Right lobe of liver (tissue), 6 donors: Measurements from ENCODE around the gene TPRKB. TPM values are rescaled to one million over a fixed set of nuclear protein-coding genes. Genes with fewer than 3 reads are reported as not detected.
"Not testable (repeated sequence)": the region's sequence is repeated elsewhere in the genome, so short reads cannot be mapped to it uniquely, and the experiment has no call there.

ENCODE experiments used
- ATAC-seq, 4 donors: fragments of 200-7000 bp; cut with Tn5 transposase; one replicate each; pipeline ENCODE4 v1.9.1; 2020; ENCODE audit warnings: mild to moderate bottlenecking in 4 of 4, moderate library complexity in 4 of 4
- DNase-seq, 3 donors: peaks; one replicate each; pipeline ENCODE4 v3.0.0-alpha.2; 2020
- H3K27ac ChIP-seq, 3 donors: fragments of 200-600 bp; one replicate each; pipeline ENCODE4 v1.8.0; 2022
- H3K27me3 ChIP-seq, 2 donors: fragments of 200-600 bp; one replicate each; pipeline ENCODE4 v1.8.0; 2022
- H3K36me3 ChIP-seq, 4 donors: fragments of 200-600 bp; sonication (generic) in 1 of 4; one replicate each; pipeline versions ENCODE4 v1.5.1 to v1.8.0; 2017 to 2022; ENCODE audit warnings: control low read depth in 1 of 4
- H3K4me1 ChIP-seq, 4 donors: fragments of 200-600 bp; sonication (generic) in 1 of 4; one replicate each; pipeline versions ENCODE4 v1.5.1 to v1.8.0; 2017 to 2022; ENCODE audit warnings: control low read depth in 1 of 4
- H3K4me3 ChIP-seq, 3 donors: fragments of 200-600 bp; one replicate each; pipeline ENCODE4 v1.8.0; 2022
- H3K9me3 ChIP-seq, 4 donors: fragments of 200-600 bp; sonication (generic) in 1 of 4; one replicate each; pipeline versions ENCODE4 v1.5.1 to v1.8.0; 2017 to 2022; ENCODE audit warnings: control low read depth in 1 of 4
- POLR2A ChIP-seq: fragments of 450-650 bp; IDR thresholded peaks from one replicate; pipeline ENCODE4 v1.6.1; 2017; ENCODE audit warnings: antibody characterized with exemption, mild to moderate bottlenecking
- WGBS: methylation state at CpG from one replicate; pipeline ENCODE4 v1.1.6; 2018; ENCODE audit warnings: low coverage, low lambda C conversion rate; ENCODE audit not compliant: insufficient coverage; ENCODE audit errors: missing lambda C conversion rate; 5-methylcytosine and 5-hydroxymethylcytosine counted together
- intact Hi-C, 2 donors: fragments of 100-400 bp; cut with DNase I; formaldehyde crosslinking; loops; one replicate each; pipeline versions ENCODE4 v1.11.2 to v1.14.1; 2022
- total RNA-seq, 6 experiments: library from RNA; depleted of rRNA in 2 of 6; stranded (reverse); fragments of >200 nt in 2 of 6; fragmentation: NEBNext Ultra II Directional in 3 of 6; extraction: Animal tissue kit (Norgen Biotek cat#: 25700) in 3 of 6; gene quantifications; one replicate each; pipeline versions ENCODE4 v1.1.0 to v1.2.4, GENCODE V29; 2016 to 2023
- TF ChIP-seq, protein P1 (sequence below), 4 donors: fragments of 200-600 bp in 3 of 4; fragments of 450-650 bp in 1 of 4; IDR thresholded peaks; one replicate each; pipeline versions ENCODE4 v1.5.1 to v1.8.0; 2016 to 2022; ENCODE audit warnings: antibody characterized with exemption in 4 of 4, mild to moderate bottlenecking in 2 of 4
- donor health status: DM: no; HTN: yes; CAD: no.
- donor health status: DM: no; HTN: no; CAD: no.
- donor health status: DM: no; HTN: no; CAD: no.
- donor health status: DM: no; HTN: yes; CAD: no.
- donor health status: DM: no; HTN: yes; CAD: no.

TPRKB gene
- total RNA-seq, 6 experiments from 2014 or later, result 6.9 to 19.8 (median 11.5) TPM

DNA sequence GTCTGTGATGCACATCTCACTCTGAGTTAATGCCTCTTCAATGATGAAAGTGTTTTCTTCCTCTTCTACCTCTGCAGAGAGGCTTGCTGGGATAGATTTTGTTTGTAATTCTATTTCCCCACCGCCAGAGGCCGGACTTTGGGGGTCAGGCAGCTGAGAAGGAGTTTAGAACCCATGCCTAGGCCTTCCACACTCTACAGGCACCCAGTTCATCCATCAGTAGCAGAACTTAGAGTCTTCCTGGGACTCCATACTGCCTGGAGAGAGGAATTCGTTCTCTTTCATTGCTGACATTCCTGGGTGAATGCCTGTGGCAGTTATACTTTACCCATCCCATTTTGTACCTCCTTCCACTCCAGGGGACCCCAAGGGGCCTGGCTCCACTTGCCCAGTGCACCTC lies 9.1 kb downstream of the TPRKB start:
- Histone ChIP-seq H3K36me3 (peaks cover 0 to 14% (median 6%) of the 10 kb centered on the region in 4 donors), H3K4me1 (no peaks in the 10 kb centered on the region), H3K9me3 (no peaks in the 10 kb centered on the region), H3K27me3 (no peaks in the 10 kb centered on the region), H3K4me3 (no peak overlapping the region), H3K27ac (no peak overlapping the region)
- intact Hi-C loops, result no loop called here
- 60% methylated on average over 2 of the region's 3 CpGs for WGBS
- TF ChIP-seq, protein P1, sequence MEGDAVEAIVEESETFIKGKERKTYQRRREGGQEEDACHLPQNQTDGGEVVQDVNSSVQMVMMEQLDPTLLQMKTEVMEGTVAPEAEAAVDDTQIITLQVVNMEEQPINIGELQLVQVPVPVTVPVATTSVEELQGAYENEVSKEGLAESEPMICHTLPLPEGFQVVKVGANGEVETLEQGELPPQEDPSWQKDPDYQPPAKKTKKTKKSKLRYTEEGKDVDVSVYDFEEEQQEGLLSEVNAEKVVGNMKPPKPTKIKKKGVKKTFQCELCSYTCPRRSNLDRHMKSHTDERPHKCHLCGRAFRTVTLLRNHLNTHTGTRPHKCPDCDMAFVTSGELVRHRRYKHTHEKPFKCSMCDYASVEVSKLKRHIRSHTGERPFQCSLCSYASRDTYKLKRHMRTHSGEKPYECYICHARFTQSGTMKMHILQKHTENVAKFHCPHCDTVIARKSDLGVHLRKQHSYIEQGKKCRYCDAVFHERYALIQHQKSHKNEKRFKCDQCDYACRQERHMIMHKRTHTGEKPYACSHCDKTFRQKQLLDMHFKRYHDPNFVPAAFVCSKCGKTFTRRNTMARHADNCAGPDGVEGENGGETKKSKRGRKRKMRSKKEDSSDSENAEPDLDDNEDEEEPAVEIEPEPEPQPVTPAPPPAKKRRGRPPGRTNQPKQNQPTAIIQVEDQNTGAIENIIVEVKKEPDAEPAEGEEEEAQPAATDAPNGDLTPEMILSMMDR (IDR thresholded peaks at IDR 0.05), result no peak
- TF ChIP-seq POLR2A, result no peak
- no peak for DNase-seq
- no peak for ATAC-seq

DNA sequence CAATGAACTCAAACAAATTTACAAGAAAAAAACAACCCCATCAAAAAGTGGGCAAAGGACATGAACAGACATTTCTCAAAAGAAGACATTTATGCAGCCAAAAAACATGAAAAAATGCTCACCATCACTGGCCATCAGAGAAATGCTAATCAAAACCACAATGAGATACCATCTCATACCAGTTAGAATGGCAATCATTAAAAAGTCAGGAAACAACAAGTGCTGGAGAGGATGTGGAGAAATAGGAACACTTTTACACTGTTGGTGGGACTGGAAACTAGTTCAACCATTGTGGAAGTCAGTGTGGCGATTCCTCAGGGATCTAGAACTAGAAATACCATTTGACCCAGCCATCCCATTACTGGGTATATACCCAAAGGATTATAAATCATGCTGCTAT lies 10.5 kb downstream of the TPRKB start:
- ATAC-seq, H3K27ac ChIP-seq, H3K36me3 ChIP-seq, H3K9me3 ChIP-seq, intact Hi-C loops, DNase-seq, H3K27me3 ChIP-seq, H3K4me1 ChIP-seq, H3K4me3 ChIP-seq: not testable (repeated sequence)
- no CpG with 5 or more reads among the region's 1 CpG for WGBS

DNA sequence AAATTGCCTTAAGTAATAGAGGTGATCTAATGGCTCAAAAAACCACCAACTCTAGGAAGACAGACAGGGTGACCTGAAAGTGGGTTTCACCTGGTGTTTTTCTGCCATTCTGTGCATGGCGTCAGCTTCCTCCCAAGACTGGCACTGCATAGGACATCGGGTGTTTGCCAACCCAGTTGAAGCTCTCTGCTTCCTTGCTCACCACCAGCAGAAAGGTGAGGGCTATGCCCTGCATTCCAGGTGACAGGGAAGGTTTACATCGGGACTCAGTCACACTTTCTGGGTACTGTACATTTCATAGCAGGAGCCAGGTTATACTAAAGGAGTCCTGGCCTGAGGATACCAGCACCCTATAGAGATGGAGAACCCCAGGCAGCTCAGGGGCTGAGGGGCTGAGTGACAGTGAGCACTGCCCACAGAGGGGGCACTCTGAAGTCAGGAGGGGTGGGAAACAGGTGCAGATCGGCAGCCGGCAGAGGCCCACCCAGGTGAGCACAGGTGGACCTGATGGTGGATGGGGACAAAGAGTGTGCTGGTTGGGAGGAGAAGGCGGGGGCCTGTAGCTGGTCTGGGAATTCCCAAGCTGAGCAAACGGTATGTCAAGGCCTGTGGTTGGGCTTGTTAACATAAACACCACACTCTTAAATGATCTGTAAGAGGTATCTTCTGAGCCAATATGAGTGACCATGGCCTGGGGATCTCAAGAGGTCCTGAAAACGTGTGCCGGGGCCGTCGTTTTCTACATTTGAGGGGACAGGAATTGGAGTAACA lies 18.1 kb downstream of the TPRKB start:
- DNase-seq, result no peak
- Histone ChIP-seq H3K4me1 (no peaks in the 10 kb centered on the region), H3K4me3 (no peak overlapping the region), H3K9me3 (no peaks in the 10 kb centered on the region), H3K36me3 (no peaks in the 10 kb centered on the region), H3K27ac (no peak overlapping the region), H3K27me3 (no peaks in the 10 kb centered on the region)
- intact Hi-C loops, result no loop called here
- TF ChIP-seq, protein P1 (IDR thresholded peaks at IDR 0.05), result no peak
- no peak for TF ChIP-seq POLR2A
- ATAC-seq, result no peak
- WGBS, result 92% methylated on average over 4 of the region's 11 CpGs

DNA sequence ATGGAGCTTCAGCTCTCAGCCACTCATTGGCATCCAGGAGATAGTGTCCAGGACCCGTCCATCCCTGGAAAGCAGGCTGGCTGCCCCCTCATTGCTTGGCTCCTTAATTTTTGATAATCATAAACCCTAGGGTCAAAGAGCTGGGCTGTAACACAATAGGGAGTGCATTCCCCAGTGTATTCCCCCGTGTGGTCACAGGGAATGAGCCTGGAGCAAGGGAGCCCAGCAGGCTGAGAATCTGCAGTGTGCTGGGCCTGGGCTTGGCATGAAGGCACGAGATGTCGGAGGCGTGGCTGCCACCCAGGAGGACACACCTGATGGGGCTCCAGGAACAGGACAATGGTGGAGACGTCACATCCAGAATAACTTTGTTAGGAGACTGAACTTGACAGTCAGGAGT lies 18.7 kb downstream of the TPRKB start:
- H3K36me3 ChIP-seq, result no peaks in the 10 kb centered on the region
- no peaks in the 10 kb centered on the region for H3K9me3 ChIP-seq
- H3K27ac ChIP-seq, result no peak overlapping the region
- ATAC-seq (no peak), DNase-seq (no peak)
- TF ChIP-seq POLR2A, result no peak
- TF ChIP-seq, protein P1 (IDR thresholded peaks at IDR 0.05), result no peak
- no peaks in the 10 kb centered on the region for H3K4me1 ChIP-seq
- WGBS, result 91% methylated on average over 5 of the region's 6 CpGs
- intact Hi-C loops, result no loop called here
- H3K27me3 ChIP-seq, result no peaks in the 10 kb centered on the region
- H3K4me3 ChIP-seq, result no peak overlapping the region

DNA sequence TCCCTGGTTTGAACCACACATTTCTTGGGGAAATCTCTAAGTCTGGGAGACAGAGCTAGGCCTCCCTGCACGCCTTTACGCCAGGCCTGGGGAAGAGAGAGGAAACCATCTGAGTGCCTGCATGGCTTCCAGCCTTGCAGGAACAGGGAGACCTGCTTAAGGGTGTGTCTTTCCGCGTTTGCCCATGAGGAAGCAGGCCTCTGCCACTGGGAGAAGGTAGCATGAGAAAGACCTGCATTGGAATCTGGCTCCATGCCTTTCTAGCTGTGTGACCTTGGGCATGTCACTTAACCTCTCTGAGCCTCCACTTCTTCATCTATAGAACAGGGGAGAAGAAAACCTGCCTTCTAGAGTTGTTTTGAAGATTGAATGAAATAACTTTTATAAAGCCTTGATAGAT lies 19.4 kb downstream of the TPRKB start:
- H3K27me3 ChIP-seq, ATAC-seq, H3K36me3 ChIP-seq, H3K27ac ChIP-seq, intact Hi-C loops, H3K4me3 ChIP-seq, H3K4me1 ChIP-seq, H3K9me3 ChIP-seq, DNase-seq: not testable (repeated sequence)
- no CpG with 5 or more reads among the region's 4 CpGs for WGBS

DNA sequence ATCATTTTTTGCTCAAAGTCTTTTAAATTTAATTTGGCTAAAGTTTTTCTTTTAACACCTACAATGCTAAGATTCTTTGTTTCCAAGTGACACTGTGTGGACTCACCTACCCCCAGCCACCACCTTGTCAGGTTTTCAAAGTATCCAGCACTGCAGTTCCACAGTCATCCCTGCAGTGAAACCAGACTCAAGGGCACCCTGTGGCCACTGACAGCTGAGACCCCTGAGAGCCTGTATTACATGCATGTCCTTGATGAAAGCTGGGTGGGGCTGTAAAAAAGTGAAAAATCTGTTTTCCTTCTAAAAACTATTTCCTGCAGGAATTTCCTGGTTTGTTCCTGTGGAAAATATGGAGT lies 19.9 kb downstream of the TPRKB start:
- Histone ChIP-seq H3K4me1 (no peaks in the 10 kb centered on the region), H3K27ac (peak overlapping the region in 1 of 3 donors; percentile 35), H3K27me3 (no peaks in the 10 kb centered on the region), H3K36me3 (no peaks in the 10 kb centered on the region), H3K9me3 (no peaks in the 10 kb centered on the region), H3K4me3 (no peak overlapping the region)
- TF ChIP-seq POLR2A, result no peak
- TF ChIP-seq, protein P1 (IDR thresholded peaks at IDR 0.05), result no peak
- intact Hi-C loops, result no loop called here
- peak in 1 of 4 donors; percentile 15 for ATAC-seq
- no peak for DNase-seq
